Type B pancreatic cell (in vitro differentiated cells): ENCODE data around the gene RUNX1. TPM values are rescaled to one million over a fixed set of nuclear protein-coding genes. Genes with fewer than 3 reads are reported as not detected.

ENCODE experiments used
- DNase-seq: peaks from one replicate; pipeline ENCODE4 v3.0.0; 2021; ENCODE audit warnings: mixed read lengths; ENCODE audit not compliant: unreplicated experiment; ENCODE audit errors: extremely low spot score
- H3K27ac Mint-ChIP-seq: 2 replicates; pipeline ENCODE4 v1.8.0; 2021; ENCODE audit warnings: mild to moderate bottlenecking, mixed read lengths
- H3K27me3 Mint-ChIP-seq: 2 replicates; pipeline ENCODE4 v1.8.0; 2021; ENCODE audit warnings: mixed read lengths
- H3K36me3 Mint-ChIP-seq: 2 replicates; pipeline ENCODE4 v1.8.0; 2021; ENCODE audit warnings: mixed read lengths
- H3K4me1 Mint-ChIP-seq: one replicate; pipeline ENCODE4 v1.8.0; 2021; ENCODE audit warnings: mixed read lengths; ENCODE audit not compliant: unreplicated experiment
- H3K4me3 Mint-ChIP-seq: 2 replicates; pipeline ENCODE4 v1.8.0; 2021; ENCODE audit warnings: mild to moderate bottlenecking, mixed read lengths
- H3K9me3 Mint-ChIP-seq: 2 replicates; pipeline ENCODE4 v1.8.0; 2021; ENCODE audit warnings: mixed read lengths
- CTCF ChIP-seq: fragments of 200-600 bp; sonication (generic); conservative IDR thresholded peaks from 2 replicates; pipeline ENCODE4 v1.5.0; 2021; ENCODE audit warnings: antibody characterized with exemption, mild to moderate bottlenecking
- total RNA-seq: library from RNA; stranded (reverse); gene quantifications from 2 replicates; pipeline ENCODE4 v1.2.1, GENCODE V29; 2021; ENCODE audit warnings: low replicate concordance

The RUNX1 gene
- total RNA-seq, 1 donor from 2014 or later = 11.9 TPM

GRCh38 chr21:34981791-34982190 lies 67.3 kb downstream of the RUNX1 start:
- no peak overlapping the region for H3K27ac Mint-ChIP-seq
- no peak for TF ChIP-seq CTCF
- H3K9me3 Mint-ChIP-seq = no peaks in the 10 kb centered on the region
- peaks cover 15% of the 10 kb centered on the region for H3K4me1 Mint-ChIP-seq
- no peak overlapping the region for H3K4me3 Mint-ChIP-seq
- DNase-seq = no peak
- no peaks in the 10 kb centered on the region for H3K36me3 Mint-ChIP-seq
- H3K27me3 Mint-ChIP-seq = peaks cover 36% of the 10 kb centered on the region

- Mint-ChIP-seq H3K27me3 (peaks cover 31% of the 10 kb centered on the region), H3K4me1 (peaks cover 15% of the 10 kb centered on the region), H3K9me3 (no peaks in the 10 kb centered on the region), H3K36me3 (no peaks in the 10 kb centered on the region), H3K27ac (no peak overlapping the region), H3K4me3 (no peak overlapping the region)
- DNase-seq = no peak
- TF ChIP-seq CTCF = no peak
Measured at GRCh38 chr21:34980423-34981115, 68.5 kb downstream of the RUNX1 start.

- peaks cover 15% of the 10 kb centered on the region for H3K4me1 Mint-ChIP-seq
- no peaks in the 10 kb centered on the region for H3K36me3 Mint-ChIP-seq
- H3K4me3 Mint-ChIP-seq = no peak overlapping the region
- no peak for DNase-seq
- H3K27me3 Mint-ChIP-seq = peaks cover 26% of the 10 kb centered on the region
- no peak overlapping the region for H3K27ac Mint-ChIP-seq
- no peaks in the 10 kb centered on the region for H3K9me3 Mint-ChIP-seq
- no peak for TF ChIP-seq CTCF
Measured at GRCh38 chr21:34979383-34979782, 69.7 kb downstream of the RUNX1 start.

GRCh38 chr21:34977333-34977732 lies 71.8 kb downstream of the RUNX1 start:
- TF ChIP-seq CTCF = no peak
- Mint-ChIP-seq H3K4me3 (no peak overlapping the region), H3K27me3 (peaks cover 22% of the 10 kb centered on the region), H3K27ac (no peak overlapping the region), H3K36me3 (no peaks in the 10 kb centered on the region), H3K9me3 (no peaks in the 10 kb centered on the region), H3K4me1 (peaks cover 10% of the 10 kb centered on the region)
- no peak for DNase-seq

- no peak overlapping the region for H3K4me3 Mint-ChIP-seq
- H3K36me3 Mint-ChIP-seq = no peaks in the 10 kb centered on the region
- no peaks in the 10 kb centered on the region for H3K9me3 Mint-ChIP-seq
- H3K27ac Mint-ChIP-seq = no peak overlapping the region
- TF ChIP-seq CTCF = no peak
- H3K4me1 Mint-ChIP-seq = no peaks in the 10 kb centered on the region
- DNase-seq = no peak
- H3K27me3 Mint-ChIP-seq = peaks cover 12% of the 10 kb centered on the region
Measured at GRCh38 chr21:34974162-34974981, 74.7 kb downstream of the RUNX1 start.
